Stimulated activated CD8-positive, alpha-beta memory T cell treated with anti-CD3 and anti-CD28 coated beads, Interleukin-15, amount 100 ng/mL, for 24 hours (primary cell): ENCODE data around the gene TEX264.
"Not testable (repeated sequence)": the region's sequence is repeated elsewhere in the genome, so short reads cannot be mapped to it uniquely, and the experiment has no call there.

Source experiments
- DNase-seq: peaks from one replicate; pipeline ENCODE4 v3.0.0-alpha.2; 2020; ENCODE audit warnings: low read depth

TEX264 gene, protein sequence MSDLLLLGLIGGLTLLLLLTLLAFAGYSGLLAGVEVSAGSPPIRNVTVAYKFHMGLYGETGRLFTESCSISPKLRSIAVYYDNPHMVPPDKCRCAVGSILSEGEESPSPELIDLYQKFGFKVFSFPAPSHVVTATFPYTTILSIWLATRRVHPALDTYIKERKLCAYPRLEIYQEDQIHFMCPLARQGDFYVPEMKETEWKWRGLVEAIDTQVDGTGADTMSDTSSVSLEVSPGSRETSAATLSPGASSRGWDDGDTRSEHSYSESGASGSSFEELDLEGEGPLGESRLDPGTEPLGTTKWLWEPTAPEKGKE

DNA sequence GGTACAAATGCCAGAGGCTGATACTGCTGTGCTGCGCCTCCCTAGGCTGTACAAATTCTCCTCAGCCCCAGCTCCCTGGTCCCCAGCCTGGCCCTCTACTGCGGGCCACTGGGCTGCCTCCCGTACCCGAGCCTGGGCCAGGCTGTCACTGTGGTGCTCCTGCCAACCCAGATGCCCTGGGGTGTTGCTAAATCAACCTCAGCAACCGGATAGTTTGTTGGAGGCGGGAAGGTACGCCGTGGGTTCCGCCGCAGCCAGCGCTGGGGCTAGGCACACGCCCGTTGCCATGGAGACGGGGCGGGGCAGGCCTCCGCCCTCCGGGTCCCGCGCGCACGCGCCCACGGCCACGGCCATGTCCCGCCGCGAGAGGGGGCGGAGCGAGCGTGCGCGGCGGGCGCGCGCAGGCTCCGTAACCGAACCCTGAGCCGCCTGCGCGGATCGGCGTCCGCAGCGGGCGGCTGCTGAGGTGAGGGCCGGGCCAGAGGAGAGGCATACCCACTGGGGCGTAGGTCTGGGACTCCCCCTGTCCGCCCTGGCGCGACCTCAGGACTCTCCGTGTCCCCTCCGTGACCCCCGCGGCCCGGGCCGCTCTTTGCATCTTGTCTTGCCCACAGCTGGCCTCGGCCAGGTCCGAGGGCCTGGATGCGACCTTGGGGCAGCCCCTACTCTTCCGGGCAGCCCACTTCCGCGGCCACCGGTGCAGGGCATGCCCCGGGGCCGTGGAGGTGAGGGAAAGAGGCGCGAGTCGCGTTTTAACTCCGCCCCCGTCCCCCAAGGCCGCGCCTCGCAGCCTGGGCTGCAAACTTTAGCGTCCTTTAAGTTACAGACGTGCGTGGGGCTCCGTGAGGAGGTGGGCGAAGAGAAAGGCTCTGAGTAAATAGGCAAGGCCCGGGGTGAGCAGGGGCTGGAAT, at the start of gene TEX264:
Gene TEX264 (plus strand): TSS at position 430 of the 911 bp plus-strand sequence. CDS start 3,053 bp downstream, outside the sequence.
- peak; percentile 88 for DNase-seq

DNA sequence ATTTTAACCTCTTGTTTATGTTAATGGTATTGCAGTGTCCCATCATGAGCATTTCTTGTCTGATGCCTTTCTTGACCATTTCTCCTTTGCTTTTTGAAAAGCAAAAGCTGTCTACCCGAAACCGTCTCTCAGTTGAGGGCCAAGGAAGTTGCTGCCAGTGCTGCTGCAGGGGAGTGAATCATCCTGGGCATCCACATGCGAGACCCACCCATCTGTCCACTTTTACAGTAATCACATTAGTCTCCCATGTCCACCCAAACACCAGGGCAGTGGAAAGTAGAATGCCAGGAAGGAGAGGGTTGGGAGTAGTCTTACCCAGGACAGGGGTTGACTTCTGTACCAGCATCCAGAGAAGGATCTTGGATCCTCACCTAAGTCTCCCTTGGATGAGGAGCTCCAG, 48.6 kb upstream of the TEX264 start:
- DNase-seq = no peak

DNA sequence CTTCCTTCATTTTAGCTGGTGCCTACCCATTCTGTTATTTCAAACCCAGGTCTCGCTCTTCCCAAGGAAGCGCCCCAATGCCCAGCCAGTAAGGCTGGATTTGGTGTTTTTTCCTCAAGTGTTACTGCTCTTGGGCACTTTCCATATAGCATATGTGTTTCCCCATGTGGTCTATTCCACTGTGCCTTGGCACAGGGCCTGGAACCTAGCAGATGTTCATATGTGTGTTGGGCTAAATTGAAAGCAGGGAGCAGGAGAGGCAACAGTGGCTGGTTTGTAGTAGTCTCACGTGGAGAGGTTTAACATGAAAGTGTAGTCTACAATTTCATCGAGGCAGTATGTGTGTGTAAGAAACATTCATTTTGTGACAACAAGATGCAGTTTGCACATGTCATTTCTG, 48.2 kb upstream of the TEX264 start:
- no peak for DNase-seq

DNA sequence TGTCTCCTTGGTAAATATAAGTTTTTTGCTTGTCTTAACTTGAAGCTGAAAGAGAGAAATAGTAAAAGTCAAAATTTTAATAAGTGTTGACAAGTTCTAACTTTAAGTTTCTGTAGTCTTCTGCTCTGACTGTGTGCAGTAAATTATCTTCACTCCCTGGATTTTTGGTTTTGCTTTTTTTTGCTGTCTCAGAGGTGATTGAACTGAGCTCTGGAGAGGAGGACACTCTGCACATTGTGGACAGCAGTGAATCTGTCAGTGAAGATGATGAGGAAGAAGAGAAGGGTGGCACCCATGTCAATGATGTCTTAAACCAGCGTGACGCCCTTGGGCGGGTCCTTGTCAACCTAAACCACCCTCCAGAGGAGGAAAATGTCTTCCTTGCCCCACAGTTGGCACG, 40.5 kb upstream of the TEX264 start:
- no peak for DNase-seq

DNA sequence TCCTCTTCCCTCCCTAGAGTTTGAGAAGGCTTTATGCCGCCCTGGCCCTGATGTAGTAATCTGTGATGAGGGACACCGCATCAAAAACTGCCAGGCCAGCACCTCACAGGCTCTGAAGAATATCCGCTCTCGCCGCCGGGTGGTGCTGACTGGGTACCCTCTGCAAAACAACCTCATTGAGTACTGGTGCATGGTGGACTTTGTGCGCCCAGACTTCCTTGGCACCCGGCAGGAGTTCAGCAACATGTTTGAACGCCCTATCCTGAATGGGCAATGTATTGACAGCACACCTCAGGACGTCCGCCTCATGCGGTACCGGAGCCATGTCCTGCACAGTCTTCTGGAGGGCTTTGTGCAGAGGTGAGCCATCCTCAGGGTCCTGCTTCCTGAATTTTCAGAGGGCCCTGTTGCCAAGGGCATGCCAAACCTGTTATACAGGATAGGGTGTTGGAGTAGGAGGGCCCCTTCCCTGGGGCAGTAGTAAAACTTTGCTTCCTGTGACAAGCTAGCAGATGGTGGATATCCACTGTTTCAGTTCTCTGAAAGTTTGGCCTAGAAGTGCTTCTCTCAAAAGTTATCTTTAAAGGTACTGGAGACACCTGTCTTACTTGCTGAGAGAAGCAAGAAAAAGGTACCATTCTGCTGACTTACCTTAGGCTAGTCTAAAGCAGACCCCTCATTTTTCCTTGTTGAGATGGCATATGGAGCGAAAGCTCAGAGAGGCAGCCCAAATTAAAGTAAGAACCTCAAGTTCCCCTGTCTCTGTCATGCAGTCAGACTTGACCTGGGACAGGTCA, 33.7 kb upstream of the TEX264 start:
- DNase-seq = no peak

DNA sequence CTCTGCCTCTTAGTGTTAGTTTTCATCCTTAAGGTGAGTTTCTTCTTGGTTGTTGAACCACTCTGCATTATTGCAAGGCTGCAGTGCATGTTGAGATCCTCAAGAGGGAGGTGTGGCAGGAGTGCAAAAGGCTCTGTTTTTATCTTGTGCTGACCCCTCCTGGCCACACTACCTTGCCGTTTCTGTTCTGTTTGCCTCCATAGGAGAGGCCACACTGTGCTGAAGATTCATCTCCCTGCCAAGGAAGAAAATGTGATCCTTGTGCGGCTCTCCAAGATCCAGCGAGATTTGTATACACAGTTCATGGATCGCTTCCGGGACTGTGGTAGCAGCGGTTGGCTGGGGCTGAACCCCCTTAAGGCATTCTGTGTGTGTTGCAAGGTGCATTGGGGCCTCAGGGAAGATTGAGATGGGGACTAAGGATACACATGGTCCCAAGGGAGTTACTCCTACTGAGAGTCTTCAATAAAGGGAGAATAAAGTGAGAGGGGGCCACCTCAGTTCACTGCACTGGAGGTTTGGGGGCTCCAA, 33.0 kb upstream of the TEX264 start:
- no peak for DNase-seq

DNA sequence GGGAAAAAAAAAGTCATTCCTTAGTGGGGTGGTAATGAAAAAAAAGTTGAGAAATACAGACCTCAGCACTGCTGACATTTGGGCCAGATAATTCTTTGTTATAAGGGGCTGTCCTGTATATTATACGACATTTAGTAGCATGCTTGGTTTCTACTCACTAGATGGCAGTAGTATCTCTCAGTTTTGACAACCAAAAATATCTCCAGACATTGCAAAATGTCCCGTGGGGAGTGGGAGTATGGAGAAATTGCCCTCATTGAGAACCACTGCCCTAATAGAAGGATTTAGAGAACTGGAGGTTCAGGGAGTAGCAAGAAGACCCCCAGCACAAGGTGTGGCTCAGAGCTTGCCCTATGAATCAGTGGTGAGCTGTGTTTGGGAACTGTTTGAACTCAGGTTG, 28.6 kb upstream of the TEX264 start:
- no peak for DNase-seq

DNA sequence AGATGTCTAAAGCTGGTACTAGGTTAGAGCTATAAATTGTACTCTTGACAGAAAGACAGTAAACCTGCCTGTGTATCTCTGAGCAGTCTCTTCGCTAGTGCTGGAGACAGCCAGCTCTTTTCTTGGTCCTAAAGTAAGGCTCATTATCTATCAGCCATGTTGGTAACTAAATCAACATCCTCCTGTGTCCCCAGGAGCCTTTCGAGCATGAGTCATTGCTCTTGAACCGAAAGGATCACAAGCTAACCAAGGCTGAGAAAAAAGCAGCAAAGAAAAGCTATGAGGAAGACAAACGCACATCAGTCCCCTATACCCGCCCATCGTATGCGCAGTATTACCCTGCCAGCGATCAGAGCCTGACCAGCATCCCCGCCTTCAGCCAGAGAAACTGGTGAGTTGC, 25.0 kb upstream of the TEX264 start:
- DNase-seq = no peak

DNA sequence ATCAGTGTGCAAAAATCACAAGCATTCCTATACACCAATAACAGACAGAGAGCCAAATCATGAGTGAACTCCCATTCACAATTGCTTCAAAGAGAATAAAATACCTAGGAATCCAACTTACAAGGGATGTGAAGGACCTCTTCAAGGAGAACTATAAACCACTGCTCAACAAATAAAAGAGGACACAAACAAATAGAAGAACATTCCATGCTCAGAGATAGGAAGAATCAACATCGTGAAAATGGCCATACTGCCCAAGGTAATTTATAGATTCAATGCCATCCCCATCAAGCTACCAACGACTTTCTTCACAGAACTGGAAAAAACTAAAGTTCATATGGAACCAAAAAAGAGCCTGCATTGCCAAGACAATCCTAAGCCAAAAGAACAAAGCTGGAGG, 18.9 kb upstream of the TEX264 start:
- not testable (repeated sequence) for DNase-seq

DNA sequence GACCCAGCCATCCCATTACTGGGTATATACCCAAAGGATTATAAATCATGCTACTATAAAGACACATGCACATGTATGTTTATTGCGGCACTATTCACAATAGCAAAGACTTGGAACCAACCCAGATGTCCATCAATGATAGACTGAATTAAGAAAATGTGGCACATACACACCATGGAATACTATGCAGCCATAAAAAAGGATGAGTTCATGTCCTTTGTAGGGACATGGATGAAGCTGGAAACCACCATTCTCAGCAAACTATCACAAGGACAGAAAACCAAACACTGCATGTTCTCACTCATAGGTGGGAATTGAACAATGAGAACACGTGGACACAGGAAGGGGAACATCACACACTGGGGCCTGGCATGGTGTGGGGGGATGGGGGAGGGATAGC, 17.6 kb upstream of the TEX264 start:
- DNase-seq = not testable (repeated sequence)

DNA sequence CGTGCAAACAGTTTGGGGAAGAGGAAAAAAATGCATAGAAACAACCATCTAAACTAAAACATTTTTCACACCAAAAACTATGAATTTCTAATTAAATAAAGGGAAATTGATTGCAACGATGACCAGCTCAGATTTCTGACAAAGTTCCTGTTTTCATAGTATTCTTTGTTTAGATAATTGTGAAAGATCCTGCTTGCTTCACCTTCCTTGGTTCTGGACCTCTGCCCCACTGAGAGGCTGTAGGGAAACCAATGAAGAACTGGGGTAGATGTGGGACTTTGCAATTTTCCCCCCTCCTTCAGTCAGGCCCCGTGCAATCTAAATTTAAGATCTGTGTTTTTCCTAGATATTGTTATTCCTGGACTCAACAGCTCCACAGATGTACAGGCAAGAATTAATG, 13.8 kb upstream of the TEX264 start:
- DNase-seq = no peak

DNA sequence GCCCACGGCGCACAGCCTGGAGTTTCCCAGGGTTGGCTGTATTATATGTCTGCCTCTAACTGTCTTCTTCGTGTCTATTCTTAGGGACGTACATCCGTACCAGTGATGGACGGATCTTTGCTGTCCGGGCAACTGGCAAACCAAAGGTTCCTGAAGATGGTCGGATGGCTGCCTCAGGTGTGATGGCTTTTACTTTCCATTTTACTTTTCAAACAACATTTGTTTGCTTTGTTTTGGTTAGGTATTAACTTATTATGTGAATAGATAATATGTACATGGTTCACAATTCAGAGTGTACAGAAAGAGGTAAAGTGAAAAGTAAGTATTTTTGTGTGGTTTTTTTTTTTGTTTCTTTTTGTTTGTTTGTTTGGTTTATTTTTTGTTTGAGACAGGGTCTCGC, 11.1 kb upstream of the TEX264 start:
- DNase-seq = no peak

DNA sequence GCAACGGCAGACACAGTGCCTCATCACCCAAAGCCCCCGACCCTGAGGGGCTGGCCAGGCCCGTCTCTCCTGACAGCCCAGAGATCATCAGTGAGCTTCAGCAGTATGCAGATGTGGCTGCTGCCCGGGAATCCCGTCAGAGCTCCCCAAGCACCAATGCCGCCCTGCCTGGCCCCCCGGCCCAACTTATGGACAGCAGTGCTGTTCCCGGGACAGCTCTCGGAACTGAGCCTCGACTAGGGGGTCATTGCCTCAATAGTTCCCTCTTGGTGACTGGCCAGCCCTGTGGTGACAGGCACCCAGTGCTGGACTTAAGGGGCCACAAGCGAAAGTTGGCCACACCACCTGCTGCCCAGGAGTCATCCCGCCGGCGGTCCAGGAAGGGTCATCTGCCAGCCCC, 8.6 kb upstream of the TEX264 start:
- DNase-seq = no peak

DNA sequence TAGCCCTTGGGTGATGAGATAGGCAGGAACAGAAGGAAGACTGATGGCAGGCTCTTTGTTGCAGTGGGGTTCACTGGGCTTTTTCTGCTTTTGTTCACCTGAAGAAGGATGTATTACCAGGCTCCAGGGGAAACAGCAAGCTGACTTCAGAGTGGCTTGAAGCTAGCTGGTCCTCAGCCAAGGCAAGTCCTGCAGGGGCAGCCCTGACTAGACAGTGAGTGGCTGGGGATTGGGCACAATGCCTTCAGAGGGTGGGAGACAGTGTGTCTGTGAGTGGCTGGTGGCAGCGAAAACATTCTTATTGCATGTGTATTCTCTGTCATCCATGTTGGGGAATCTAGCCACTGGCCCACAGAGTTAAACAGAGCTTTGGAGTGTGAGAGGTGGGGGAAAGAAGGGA, 2.3 kb upstream of the TEX264 start:
- DNase-seq = no peak

DNA sequence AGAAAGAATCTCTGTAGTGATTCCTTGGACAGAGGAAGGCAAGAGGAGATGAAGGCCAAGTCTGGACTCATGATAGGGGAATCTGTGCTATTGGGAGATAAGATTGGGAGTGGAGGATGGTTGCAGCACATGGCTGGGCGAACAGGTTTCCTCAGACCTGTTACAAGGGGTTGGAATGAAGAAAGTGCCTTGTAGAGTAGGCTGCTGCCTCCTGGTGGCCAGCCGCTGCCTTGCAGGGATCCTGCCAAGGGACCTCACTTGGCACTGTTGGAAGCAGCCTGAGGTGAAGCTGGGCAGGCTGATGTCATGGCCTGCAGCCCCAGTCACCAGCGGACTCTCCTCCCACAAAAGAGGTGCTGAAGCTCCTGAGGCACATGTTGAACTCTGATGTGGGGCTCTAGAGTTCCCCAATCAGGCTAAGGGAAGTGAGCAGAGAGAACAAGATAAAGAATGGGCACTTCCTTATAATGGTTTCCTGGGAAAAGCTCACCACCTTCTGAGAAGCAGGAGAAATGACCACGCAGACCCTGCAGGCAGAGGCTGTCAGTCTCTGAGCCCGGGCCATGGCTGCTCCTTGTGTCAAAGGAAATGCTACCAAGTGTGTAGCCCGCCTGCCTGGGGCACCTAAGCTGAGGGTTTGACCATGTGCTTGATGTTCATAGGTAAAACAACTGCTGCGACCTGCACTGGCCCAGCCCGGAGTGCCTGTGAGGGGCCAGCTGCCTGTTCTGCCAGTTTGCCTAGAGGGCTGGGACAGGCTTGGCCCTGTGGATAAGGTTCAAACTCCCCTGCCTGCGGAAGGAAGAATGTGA, 1.6 kb upstream of the TEX264 start:
- DNase-seq = peak; percentile 65

DNA sequence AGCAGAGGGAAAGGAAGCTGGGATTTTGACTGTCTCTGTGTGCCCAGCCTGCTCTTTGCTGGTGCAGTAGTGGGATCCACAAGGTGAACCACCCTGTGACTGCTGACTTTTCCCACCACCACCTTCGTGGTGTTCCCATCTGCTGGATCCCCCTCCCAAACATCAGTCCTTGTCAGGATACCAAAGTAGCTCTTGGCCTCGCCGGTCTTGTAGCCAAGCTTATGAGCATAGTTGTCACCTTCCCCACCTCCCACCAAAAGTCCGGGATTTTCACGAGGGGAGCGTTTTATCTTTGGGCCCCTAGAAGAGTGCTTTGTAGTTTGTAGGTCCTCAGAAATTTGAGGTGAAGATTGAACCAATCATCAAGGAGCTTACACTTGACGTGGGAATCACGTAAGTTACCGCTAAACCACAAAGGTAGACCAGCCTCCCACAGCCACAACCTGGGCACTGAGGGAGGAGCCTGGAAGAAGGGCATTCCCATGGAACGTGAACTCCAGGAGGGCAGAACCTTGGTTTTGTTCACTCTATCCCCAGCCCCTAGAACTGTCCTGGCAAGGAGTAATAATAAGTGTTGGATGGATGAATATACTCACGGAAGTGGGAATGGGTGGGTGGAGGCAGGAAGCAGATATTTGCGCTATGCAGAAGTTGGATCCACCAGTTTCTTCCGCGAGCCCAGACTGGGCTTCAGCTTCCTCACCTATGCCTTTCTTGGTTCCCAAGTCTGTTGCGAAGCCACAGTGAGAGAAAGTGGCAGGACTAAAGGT, 814 bp upstream of the TEX264 start:
- DNase-seq = no peak

DNA sequence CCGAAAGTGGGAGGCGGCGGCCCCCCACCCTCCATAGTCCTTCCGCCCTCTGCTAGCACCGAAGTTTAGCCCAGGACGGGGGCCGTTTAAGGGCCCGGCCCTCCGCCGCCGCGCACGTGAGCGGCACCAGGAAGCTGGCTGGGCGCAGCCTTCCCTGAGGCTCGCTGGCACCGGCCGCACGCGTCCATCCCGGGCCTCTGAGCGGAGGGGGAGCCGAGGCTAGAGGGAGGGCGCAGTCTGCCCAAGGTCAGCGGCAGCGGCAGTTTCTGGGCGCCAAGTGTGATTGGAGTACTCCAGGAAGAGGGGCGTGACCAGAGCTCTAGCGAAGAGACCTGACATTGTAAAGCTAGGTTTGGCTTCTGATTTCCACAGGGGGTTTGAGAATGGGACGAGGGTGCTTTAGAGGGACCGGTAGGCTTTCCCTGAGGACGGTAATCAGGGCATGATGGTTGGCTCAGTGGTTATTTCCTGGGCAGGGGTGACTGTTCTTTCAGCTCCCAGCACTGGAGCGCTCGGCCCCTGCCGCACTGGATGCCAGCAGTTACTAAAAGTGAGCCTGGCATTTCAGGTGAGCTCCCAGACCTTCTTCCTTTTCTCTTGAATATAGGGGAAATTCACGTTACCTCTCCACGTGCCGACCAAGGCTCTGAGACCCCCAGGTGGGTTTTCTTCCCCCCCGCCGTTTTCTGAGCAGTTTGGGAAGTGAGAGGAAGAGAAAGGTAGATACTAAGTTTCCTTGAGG, 853 bp downstream of the TEX264 start:
- no peak for DNase-seq

DNA sequence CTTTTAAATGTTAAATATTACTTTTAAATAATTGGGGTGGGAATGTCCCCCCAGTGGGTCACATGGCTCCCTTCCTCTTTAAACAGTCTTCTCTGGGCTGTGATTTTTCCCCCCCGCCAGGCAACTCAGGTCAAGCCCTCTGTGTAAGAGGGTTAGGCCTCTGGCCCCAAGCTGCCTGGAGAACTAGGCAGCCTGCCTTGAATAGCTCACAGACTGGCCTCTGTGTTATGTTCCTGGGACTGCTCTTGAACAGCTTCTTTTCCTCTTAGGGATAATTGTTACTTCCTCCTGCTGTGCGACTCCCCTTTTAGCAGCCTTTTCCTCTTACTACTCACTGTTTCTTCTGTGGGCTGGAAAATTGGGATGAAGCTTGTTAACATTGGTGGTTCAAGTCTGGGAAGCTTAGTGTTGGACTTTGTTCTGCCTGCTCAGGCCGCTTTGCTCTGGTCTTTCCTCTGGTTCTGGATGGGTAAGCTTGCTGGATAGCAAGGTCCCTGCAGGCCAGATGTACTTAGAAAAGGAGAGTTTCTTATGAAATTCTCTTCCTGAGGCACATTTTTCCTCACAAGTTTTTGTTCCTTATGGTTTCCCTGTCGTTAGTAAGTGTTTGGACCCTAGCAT, 2.2 kb downstream of the TEX264 start:
- DNase-seq = no peak
